ENCODE measurements around the gene SLCO4A1. TPM values are rescaled to one million over a fixed set of nuclear protein-coding genes. Genes with fewer than 3 reads are reported as not detected.

Gene SLCO4A1
- total RNA-seq, 4 donors from 2014 or later = 15.9 to 20.2 (median 19.2) TPM

- peaks cover 42% of the 10 kb centered on the region for H3K27me3 ChIP-seq
- H3K27ac ChIP-seq = no peak overlapping the region
- peaks cover 0 to 17% (median 6%) of the 10 kb centered on the region in 3 donors for H3K4me1 ChIP-seq
- WGBS, 2 donors (ENCODE audit: low coverage in 1 of 2) = 51% methylated on average over 2 of the region's 22 CpGs; no CpG with 5 or more reads in 1 of the 2 donors
- H3K9me3 ChIP-seq = peaks cover 0 to 7% (median 0%) of the 10 kb centered on the region in 3 donors
- no peak for ATAC-seq
- TF ChIP-seq POLR2AphosphoS5 (IDR thresholded peaks at IDR 0.05) (no peak), CTCF (IDR thresholded peaks at IDR 0.05) (no peak), POLR2A (IDR thresholded peaks at IDR 0.05) (no peak), EP300 (IDR thresholded peaks at IDR 0.05) (no peak)
- no peak overlapping the region for H3K4me3 ChIP-seq
- H3K36me3 ChIP-seq = no peaks in the 10 kb centered on the region
Measured at GRCh38 chr20:62609811-62610757, 32.2 kb upstream of the SLCO4A1 start.

- Histone ChIP-seq H3K9me3 (peaks cover 0 to 7% (median 0%) of the 10 kb centered on the region in 3 donors), H3K4me1 (peaks cover 0 to 10% (median 6%) of the 10 kb centered on the region in 3 donors), H3K36me3 (no peaks in the 10 kb centered on the region), H3K27me3 (peaks cover 38% of the 10 kb centered on the region), H3K4me3 (no peak overlapping the region), H3K27ac (no peak overlapping the region)
- ATAC-seq = no peak
- TF ChIP-seq POLR2AphosphoS5 (IDR thresholded peaks at IDR 0.05) (no peak), CTCF (IDR thresholded peaks at IDR 0.05) (no peak), POLR2A (IDR thresholded peaks at IDR 0.05) (no peak), EP300 (IDR thresholded peaks at IDR 0.05) (no peak)
- WGBS, 2 donors (ENCODE audit: low coverage in 1 of 2) = no CpG with 5 or more reads among the region's 2 CpGs
Measured at GRCh38 chr20:62611012-62611411, 31.3 kb upstream of the SLCO4A1 start.

DNA sequence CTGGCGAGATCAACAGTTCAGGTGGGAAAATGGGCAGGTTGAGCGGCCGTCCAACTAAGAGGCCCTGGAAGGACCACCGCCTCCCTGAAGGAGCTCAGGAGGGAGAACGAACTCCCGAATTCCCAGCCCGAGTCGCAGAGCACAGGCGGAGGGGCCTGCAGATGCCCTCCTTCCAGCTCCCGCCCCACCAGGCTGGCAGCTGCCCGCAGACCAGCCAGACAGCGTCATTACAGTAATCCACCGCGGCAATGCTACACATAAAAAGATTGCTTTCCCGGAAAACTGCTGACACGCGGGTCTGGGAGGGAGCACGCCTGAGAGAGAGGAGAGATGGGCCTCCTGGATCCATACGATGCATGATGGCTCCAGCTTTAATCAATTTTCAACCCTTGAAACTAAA lies 30.5 kb upstream of the SLCO4A1 start:
- no peak for TF ChIP-seq POLR2AphosphoS5 (IDR thresholded peaks at IDR 0.05)
- no peak for TF ChIP-seq CTCF (IDR thresholded peaks at IDR 0.05)
- no peak for TF ChIP-seq POLR2A (IDR thresholded peaks at IDR 0.05)
- no peak for TF ChIP-seq EP300 (IDR thresholded peaks at IDR 0.05)
- H3K9me3 ChIP-seq = peaks cover 0 to 7% (median 0%) of the 10 kb centered on the region in 3 donors
- WGBS, 2 donors (ENCODE audit: low coverage in 1 of 2) = 73% methylated on average over 7 of the region's 19 CpGs; no CpG with 5 or more reads in 1 of the 2 donors

GRCh38 chr20:62614085-62614960 lies 28.0 kb upstream of the SLCO4A1 start:
- TF ChIP-seq EP300 (IDR thresholded peaks at IDR 0.05) (no peak), POLR2A (IDR thresholded peaks at IDR 0.05) (no peak), POLR2AphosphoS5 (IDR thresholded peaks at IDR 0.05) (no peak), CTCF (IDR thresholded peaks at IDR 0.05) (no peak)
- 66 to 85% methylated on average over 11 to 15 of the region's 36 CpGs for WGBS, 2 donors (ENCODE audit: low coverage in 1 of 2)

More for the DNA sequence above, 30.5 kb upstream of the SLCO4A1 start:
- H3K4me1 ChIP-seq = peaks cover 0 to 9% (median 0%) of the 10 kb centered on the region in 3 donors
- peaks cover 30% of the 10 kb centered on the region for H3K27me3 ChIP-seq
- no peak for ATAC-seq
- H3K4me3 ChIP-seq = no peak overlapping the region
- H3K27ac ChIP-seq = no peak overlapping the region
- H3K36me3 ChIP-seq = no peaks in the 10 kb centered on the region

More at GRCh38 chr20:62614085-62614960, 28.0 kb upstream of the SLCO4A1 start:
- Histone ChIP-seq H3K4me1 (peaks cover 0 to 24% (median 7%) of the 10 kb centered on the region in 3 donors), H3K36me3 (no peaks in the 10 kb centered on the region), H3K27ac (no peak overlapping the region), H3K4me3 (no peak overlapping the region), H3K9me3 (peaks cover 0 to 7% (median 0%) of the 10 kb centered on the region in 3 donors), H3K27me3 (peaks cover 37% of the 10 kb centered on the region)
- ATAC-seq = no peak
